GM12801 (cell line): ENCODE results near the gene RAB3C.

ENCODE experiments used
- TF ChIP-seq, protein P1 (sequence below): IDR thresholded peaks from one replicate; pipeline ENCODE4 v1.5.1; 2011; ENCODE audit warnings: control low read depth; ENCODE audit not compliant: insufficient read length; ENCODE audit errors: extremely low read depth

The RAB3C gene

DNA sequence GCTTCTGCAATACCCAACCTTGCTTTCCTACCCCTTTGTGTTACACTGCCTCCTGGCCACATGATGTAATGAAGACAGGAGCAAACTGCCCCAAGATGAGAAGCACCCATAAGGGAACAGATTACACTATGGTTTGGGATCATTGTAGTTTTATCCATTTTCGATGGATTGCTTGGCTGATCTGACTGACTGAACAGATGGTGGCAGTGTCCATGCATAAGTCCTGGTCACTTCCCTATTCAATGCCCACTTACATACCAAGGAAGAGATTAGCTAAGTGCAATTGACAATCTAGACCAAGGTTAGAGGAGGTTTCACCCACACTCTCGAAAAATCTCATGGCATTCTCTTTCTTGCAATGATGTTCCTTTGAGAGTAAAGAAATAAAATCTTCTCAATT lies 319.9 kb downstream of the RAB3C start:
- TF ChIP-seq, protein P1, sequence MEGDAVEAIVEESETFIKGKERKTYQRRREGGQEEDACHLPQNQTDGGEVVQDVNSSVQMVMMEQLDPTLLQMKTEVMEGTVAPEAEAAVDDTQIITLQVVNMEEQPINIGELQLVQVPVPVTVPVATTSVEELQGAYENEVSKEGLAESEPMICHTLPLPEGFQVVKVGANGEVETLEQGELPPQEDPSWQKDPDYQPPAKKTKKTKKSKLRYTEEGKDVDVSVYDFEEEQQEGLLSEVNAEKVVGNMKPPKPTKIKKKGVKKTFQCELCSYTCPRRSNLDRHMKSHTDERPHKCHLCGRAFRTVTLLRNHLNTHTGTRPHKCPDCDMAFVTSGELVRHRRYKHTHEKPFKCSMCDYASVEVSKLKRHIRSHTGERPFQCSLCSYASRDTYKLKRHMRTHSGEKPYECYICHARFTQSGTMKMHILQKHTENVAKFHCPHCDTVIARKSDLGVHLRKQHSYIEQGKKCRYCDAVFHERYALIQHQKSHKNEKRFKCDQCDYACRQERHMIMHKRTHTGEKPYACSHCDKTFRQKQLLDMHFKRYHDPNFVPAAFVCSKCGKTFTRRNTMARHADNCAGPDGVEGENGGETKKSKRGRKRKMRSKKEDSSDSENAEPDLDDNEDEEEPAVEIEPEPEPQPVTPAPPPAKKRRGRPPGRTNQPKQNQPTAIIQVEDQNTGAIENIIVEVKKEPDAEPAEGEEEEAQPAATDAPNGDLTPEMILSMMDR: no peak

DNA sequence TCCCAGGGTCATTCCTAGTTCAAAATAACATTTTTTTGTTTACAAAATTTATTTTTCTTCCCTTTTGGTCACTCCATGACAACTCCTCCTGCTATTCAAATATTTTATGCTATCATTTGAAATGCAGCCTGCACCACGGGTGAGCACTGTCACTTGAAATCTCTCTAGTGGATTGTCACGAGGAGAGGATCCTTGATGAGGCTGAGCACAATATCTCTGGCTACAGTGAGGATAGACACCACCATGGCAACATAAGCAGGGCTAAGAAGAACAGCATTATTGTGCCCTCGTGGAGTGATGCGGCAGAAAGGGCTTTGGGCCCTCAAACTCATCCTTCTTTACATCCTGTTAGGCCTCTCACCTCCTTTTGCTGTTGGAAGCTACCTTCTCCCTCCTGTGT lies 321.9 kb downstream of the RAB3C start:
- TF ChIP-seq, protein P1: no peak

DNA sequence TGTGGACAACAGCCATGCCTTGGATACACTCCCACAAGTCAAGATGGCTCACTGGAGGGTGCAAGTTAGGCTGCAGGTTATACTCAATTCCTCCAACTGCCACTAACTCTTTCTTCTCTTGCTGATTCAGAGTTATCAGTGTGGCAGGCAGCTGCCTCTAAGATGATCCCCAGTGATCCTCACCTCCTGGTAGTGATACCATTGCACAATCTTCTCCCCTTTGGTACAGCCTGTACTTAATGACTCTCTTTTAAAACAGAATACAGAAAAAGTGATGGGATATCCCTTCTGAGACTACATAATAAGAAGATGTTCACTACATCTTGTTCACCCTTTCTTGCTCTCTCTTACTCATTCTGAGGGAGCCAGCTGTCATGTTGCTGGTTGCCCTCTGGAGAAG lies 323.1 kb downstream of the RAB3C start:
- TF ChIP-seq, protein P1: no peak
